Endothelial cell of umbilical vein (primary cell): ENCODE measurements around the gene AP2B1. TPM values are rescaled to one million over a fixed set of nuclear protein-coding genes. Genes with fewer than 3 reads are reported as not detected.

Experiments
- BruUV-seq: library from RNA; stranded (reverse); fragments of 400-500 nt; replicated peaks from 2 replicates; lab custom pipeline; 2021; lab: Mats Ljungman, UMichigan
- CTCF ChIA-PET: fragments of 300-600, 350-600 bp; sonication (Branson Sonifier 250); formaldehyde crosslinking; loops from one replicate; lab custom pipeline; 2021; ENCODE audit warnings: antibody characterized with exemption, inconsistent platforms; lab: Charles Lee
- POLR2A ChIA-PET: fragments of 300-600, 350-600 bp; sonication (Branson Sonifier 250); formaldehyde crosslinking; loops from one replicate; lab custom pipeline; 2021; ENCODE audit warnings: antibody characterized with exemption, inconsistent platforms; lab: Charles Lee
- DNase-seq: peaks from one replicate; pipeline ENCODE4 v3.0.0-alpha.2; 2011; ENCODE audit warnings: low read depth, low spot score
- FAIRE-seq: peaks from 2 replicates; lab custom pipeline; 2011; peaks lifted over from hg19 to GRCh38; lab: Jason Lieb, UNC
- H2AFZ ChIP-seq: 2 replicates; pipeline ENCODE4 v1.6.0; 2012; ENCODE audit warnings: low read depth, low read length, control low read depth, inconsistent platforms
- H3K27ac ChIP-seq: 2 replicates; pipeline ENCODE4 v1.5.1; 2011; ENCODE audit warnings: low read depth, mild to moderate bottlenecking, control low read depth, low read length, moderate library complexity; ENCODE audit not compliant: insufficient read depth
- H3K27me3 ChIP-seq, 2 experiments: 2 replicates each; pipeline versions ENCODE4 v1.6.0 to v1.6.1; 2011; ENCODE audit warnings: low read length in 2 of 2, mixed read lengths in 1 of 2; ENCODE audit not compliant: control insufficient read depth in 2 of 2, insufficient read depth in 2 of 2
- H3K36me3 ChIP-seq, 2 experiments: 2 replicates in 1 of 2; 3 replicates in 1 of 2; pipeline ENCODE4 v1.5.1; 2011; ENCODE audit warnings: low read length in 2 of 2, mild to moderate bottlenecking in 1 of 2, moderate library complexity in 1 of 2; ENCODE audit not compliant: control insufficient read depth in 2 of 2, insufficient read depth in 2 of 2; ENCODE audit errors: extremely low read depth in 1 of 2
- H3K4me1 ChIP-seq: 3 replicates; pipeline ENCODE4 v1.5.1; 2011; ENCODE audit warnings: mild to moderate bottlenecking, low read length; ENCODE audit not compliant: control insufficient read depth, insufficient read depth; ENCODE audit errors: extremely low read depth
- H3K4me2 ChIP-seq: 2 replicates; pipeline ENCODE4 v1.6.1; 2011; ENCODE audit warnings: low read length, control low read depth, mixed read lengths; ENCODE audit not compliant: insufficient read depth
- H3K4me3 ChIP-seq, 3 experiments: fragments of 200-600 bp in 1 of 3; sonication (generic), shearing (Covaris generic) in 1 of 3; replicated peaks in 1 of 3; 2 replicates each; pipeline ENCODE4 v1.5.1; 2011 to 2016; ENCODE audit warnings: control low read depth in 3 of 3, low read length in 3 of 3, mild to moderate bottlenecking in 2 of 3, inconsistent platforms in 1 of 3, low read depth in 1 of 3, moderate library complexity in 1 of 3; ENCODE audit not compliant: insufficient read depth in 1 of 3
- H3K79me2 ChIP-seq: 2 replicates; pipeline ENCODE4 v1.6.0; 2012; ENCODE audit warnings: low read length, inconsistent platforms; ENCODE audit not compliant: control insufficient read depth, insufficient read depth
- H3K9ac ChIP-seq: replicated peaks from 2 replicates; pipeline ENCODE3; 2011; ENCODE audit warnings: low read length, control low read depth; ENCODE audit not compliant: insufficient read depth; ENCODE audit errors: extremely low read depth
- H3K9me1 ChIP-seq: replicated peaks from 3 replicates; pipeline ENCODE4 v1.6.0; 2011; ENCODE audit warnings: mild to moderate bottlenecking, low read length; ENCODE audit not compliant: control insufficient read depth, insufficient read depth; ENCODE audit errors: extremely low read depth
- H3K9me3 ChIP-seq: replicated peaks from 2 replicates; pipeline ENCODE4 v1.5.1; 2012; ENCODE audit warnings: low read length, inconsistent platforms; ENCODE audit not compliant: control insufficient read depth, insufficient read depth
- H4K20me1 ChIP-seq: replicated peaks from 2 replicates; pipeline ENCODE3; 2011; ENCODE audit warnings: mild to moderate bottlenecking, low read length; ENCODE audit not compliant: control insufficient read depth, insufficient read depth; ENCODE audit errors: extremely low read depth
- CTCF ChIP-seq, 2 donors: IDR thresholded peaks; 1 replicate in 1 of 2; 2 replicates in 1 of 2; pipeline ENCODE4 v1.5.1; 2011; ENCODE audit warnings: low read length in 2 of 2, mild to moderate bottlenecking in 2 of 2, moderate library complexity in 2 of 2, control low read depth in 1 of 2, inconsistent platforms in 1 of 2, low read depth in 1 of 2; ENCODE audit not compliant: insufficient read depth in 1 of 2; ENCODE audit errors: extremely low read depth in 1 of 2
- GATA2 ChIP-seq: IDR thresholded peaks from 2 replicates; pipeline ENCODE4 v1.7.0; 2011; ENCODE audit warnings: low read depth, mild to moderate bottlenecking, moderate library complexity, mixed read lengths, low read length; ENCODE audit not compliant: insufficient read length, insufficient read depth
- MYC ChIP-seq: IDR thresholded peaks from one replicate; pipeline ENCODE4 v1.6.1; 2011; ENCODE audit warnings: mild to moderate bottlenecking, low read depth, low read length
- POLR2A ChIP-seq: IDR thresholded peaks from 2 replicates; pipeline ENCODE4 v1.6.1; 2012; ENCODE audit warnings: low read depth, mild to moderate bottlenecking, control low read depth, low read length
- POLR2AphosphoS5 ChIP-seq: IDR thresholded peaks from 2 replicates; pipeline ENCODE4 v1.6.1; 2012; ENCODE audit warnings: low read depth, mild to moderate bottlenecking, control low read depth, low read length, moderate library complexity; ENCODE audit not compliant: insufficient read depth
- dilution Hi-C: fragments of 300-500 bp; cut with MboI; formaldehyde crosslinking; loops from one replicate; pipeline ENCODE4 v1.15.0; 2019; ENCODE audit warnings: low sequenced_read_pairs; ENCODE audit not compliant: extremely low pct_ligation_motif_present
- intact Hi-C: fragments of 100-400 bp; cut with micrococcal nuclease; formaldehyde crosslinking; loops from one replicate; pipeline ENCODE4 v1.10.0; 2022
- polyA plus RNA-seq, 4 experiments: library from polyadenylated mRNA; depleted of rRNA in 3 of 4; stranded (reverse) in 3 of 4; unstranded in 1 of 4; fragments of >200 nt; gene quantifications; 2 replicates each; pipeline versions ENCODE4 v1.2.1 to v1.2.3, GENCODE V29; 2011 to 2012; ENCODE audit warnings: missing spikeins in 1 of 4
- total RNA-seq: library from RNA; stranded (reverse); gene quantifications from 2 replicates; pipeline ENCODE4 v1.2.3, GENCODE V29; 2021

Gene AP2B1
- total and polyA plus RNA-seq, 2 donors (not counting 3 experiments of a cell fraction or from before 2014, with no cell fraction given): 106 to 198 TPM

DNA sequence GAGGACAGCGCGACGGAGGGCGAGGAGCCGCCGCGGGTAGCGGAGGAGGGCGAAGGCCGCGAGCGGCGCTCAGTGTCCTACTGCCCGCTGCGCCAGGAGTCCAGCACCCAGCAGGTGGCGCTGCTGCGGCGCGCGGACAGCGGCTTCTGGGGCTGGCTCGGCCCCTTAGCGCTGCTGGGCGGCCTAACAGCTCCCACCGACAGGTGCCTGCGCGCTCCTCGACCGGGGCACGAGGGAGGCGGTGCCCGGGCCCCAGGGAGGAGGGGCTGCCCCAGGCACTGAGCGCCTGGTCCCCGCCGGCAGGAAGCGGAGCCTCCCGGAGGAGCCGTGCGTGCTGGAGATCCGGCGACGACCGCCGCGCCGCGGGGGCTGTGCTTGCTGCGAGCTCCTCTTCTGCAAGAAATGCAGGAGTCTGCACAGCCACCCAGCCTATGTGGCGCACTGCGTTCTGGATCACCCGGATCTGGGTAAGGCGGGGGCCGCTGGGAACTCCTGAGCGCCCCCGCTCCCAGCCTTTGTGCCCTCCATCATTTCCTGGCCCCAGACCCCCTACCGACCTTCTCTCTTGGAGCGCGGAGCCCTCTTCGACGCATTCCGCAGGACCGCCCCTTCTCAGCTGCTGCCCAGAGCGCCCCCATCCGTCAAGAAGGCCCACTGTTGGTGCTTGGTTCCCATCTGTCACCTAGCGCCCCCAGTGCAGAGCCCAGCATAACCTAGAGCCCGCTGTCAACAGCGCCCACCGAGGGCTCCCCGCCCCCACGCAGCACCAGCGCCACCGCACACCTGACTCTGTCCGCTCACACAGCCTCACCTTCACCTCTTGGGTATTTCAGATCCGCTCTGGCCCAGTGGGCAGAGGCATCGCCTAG, 177.2 kb downstream of the AP2B1 start:
- Histone ChIP-seq H3K27me3 (peaks cover 1 to 2% of the 10 kb centered on the region in 2 experiments), H2AFZ (peak overlapping the region; percentile 92), H3K9me1 (no peaks in the 10 kb centered on the region), H3K4me3 (peak overlapping the region; percentile 19 to 50 (median 36)), H3K9ac (no peak overlapping the region), H3K4me2 (peak overlapping the region; percentile 85), H3K27ac (no peak overlapping the region), H3K9me3 (no peaks in the 10 kb centered on the region), H3K36me3 (no peaks in the 10 kb centered on the region), H4K20me1 (no peaks in the 10 kb centered on the region), H3K4me1 (peaks cover 7% of the 10 kb centered on the region), H3K79me2 (no peaks in the 10 kb centered on the region)
- ChIA-PET CTCF (interaction anchor here (0.6 to 8.5 kb wide), 47 partner anchors 8 to 391 kb away, joined by 3 to 453 read pairs (median 4); partner anchors contain the start of genes GAS2L2, MMP28, RASL10B and SLFN11), POLR2A (interaction anchor here (0.6 to 2.3 kb wide), 2 partner anchors 45 to 48 kb away, joined by 3 to 39 read pairs; partner anchors contain the start of gene TAF15)
- peak; percentile 62 for TF ChIP-seq POLR2AphosphoS5
- peak; percentile 98 to 99 for TF ChIP-seq CTCF (IDR thresholded peaks at IDR 0.05; ENCODE audit: extremely low read depth in 1 of 2, insufficient read depth in 1 of 2, low read depth in 1 of 2, low read length in 2 of 2)
- TF ChIP-seq GATA2: no peak
- TF ChIP-seq MYC: no peak
- TF ChIP-seq POLR2A: peak; percentile 49
- BruUV-seq: no TSS peak
- dilution Hi-C loops (no loop called here), intact Hi-C loops (loop anchor here (1.0 kb wide), 3 partner anchors 10 to 45 kb away; partner anchors contain the start of gene TAF15)
- DNase-seq (peak; percentile 90), FAIRE-seq (no peak)
